GM12878 (cell line): ENCODE results near the gene SMIM31. TPM values are rescaled to one million over a fixed set of nuclear protein-coding genes. Genes with fewer than 3 reads are reported as not detected.

ENCODE experiments used
- ATAC-seq: fragments of 200-7000 bp; cut with Tn5 transposase; 3 replicates; pipeline ENCODE4 v1.9.1; 2020; ENCODE audit warnings: mild to moderate bottlenecking, moderate library complexity
- BruUV-seq: library from RNA; stranded (reverse); fragments of 400-500 nt; replicated peaks from 2 replicates; lab custom pipeline; 2021; lab: Mats Ljungman, UMichigan
- CTCF ChIA-PET: fragments of 300-600 bp; sonication (Branson Sonifier 250); formaldehyde crosslinking; extraction: SDS; loops from one replicate; lab custom pipeline; 2021; ENCODE audit warnings: inconsistent platforms; lab: Yijun Ruan, JAX
- POLR2A ChIA-PET: fragments of 350-600 bp; formaldehyde crosslinking; extraction: SDS; loops from one replicate; lab custom pipeline; 2021; ENCODE audit warnings: inconsistent platforms; lab: Charles Lee
- RAD21 ChIA-PET: fragments of 300-600 bp; sonication (Branson Sonifier 250); formaldehyde crosslinking; loops from one replicate; lab custom pipeline; 2023; ENCODE audit warnings: antibody characterized with exemption; ENCODE audit not compliant: unreplicated experiment; lab: Charles Lee
- SMC1A ChIA-PET: fragments of 300-600 bp; sonication (Branson Sonifier 250); formaldehyde crosslinking; loops from one replicate; lab custom pipeline; 2023; ENCODE audit not compliant: unreplicated experiment, uncharacterized antibody; lab: Charles Lee
- DNase-seq: peaks from one replicate; pipeline ENCODE4 v3.0.0-alpha.2; 2011; ENCODE audit warnings: low read depth, low spot score
- FAIRE-seq: peaks from 3 replicates; lab custom pipeline; 2011; peaks lifted over from hg19 to GRCh38; lab: Jason Lieb, UNC
- H2AFZ ChIP-seq: 2 replicates; pipeline ENCODE4 v1.6.0; 2011; ENCODE audit warnings: low read depth, low read length, control low read depth; ENCODE audit not compliant: control insufficient read depth
- H3K27ac ChIP-seq: 2 replicates; pipeline ENCODE4 v1.5.1; 2011; ENCODE audit warnings: control low read depth; ENCODE audit not compliant: control insufficient read depth, insufficient read depth
- H3K27me3 ChIP-seq, 2 experiments: replicated peaks in 1 of 2; 2 replicates each; pipeline versions ENCODE4 v1.6.0 to v1.6.1; 2011; ENCODE audit warnings: low read length in 1 of 2; ENCODE audit not compliant: control insufficient read depth in 2 of 2, insufficient read depth in 2 of 2
- H3K36me3 ChIP-seq, 2 experiments: 2 replicates each; pipeline ENCODE4 v1.5.1; 2011; ENCODE audit warnings: low read length in 1 of 2; ENCODE audit not compliant: control insufficient read depth in 2 of 2, insufficient read depth in 2 of 2
- H3K4me1 ChIP-seq: 2 replicates; pipeline ENCODE4 v1.6.1; 2011; ENCODE audit warnings: mild to moderate bottlenecking, low read length, moderate library complexity, mixed read lengths; ENCODE audit not compliant: control insufficient read depth, insufficient read depth
- H3K4me2 ChIP-seq: 2 replicates; pipeline ENCODE4 v1.6.0; 2011; ENCODE audit warnings: control low read depth; ENCODE audit not compliant: control insufficient read depth, insufficient read depth
- H3K4me3 ChIP-seq: fragments of 200-600 bp; sonication (generic); 2 replicates; pipeline ENCODE4 v1.5.1; 2016
- H3K79me2 ChIP-seq: 2 replicates; pipeline ENCODE4 v1.6.0; 2011; ENCODE audit warnings: low read length; ENCODE audit not compliant: control insufficient read depth, insufficient read depth
- H3K9ac ChIP-seq: 2 replicates; pipeline ENCODE4 v1.8.0; 2011; ENCODE audit warnings: low read length, control low read depth, mixed read lengths; ENCODE audit not compliant: control insufficient read depth, insufficient read depth
- H3K9me3 ChIP-seq: replicated peaks from 3 replicates; pipeline ENCODE4 v1.5.1; 2011; ENCODE audit warnings: mild to moderate bottlenecking, low read length; ENCODE audit not compliant: control insufficient read depth, insufficient read depth
- H4K20me1 ChIP-seq: 2 replicates; pipeline ENCODE4 v1.6.0; 2011; ENCODE audit not compliant: control insufficient read depth, insufficient read depth
- EZH2 ChIP-seq: IDR thresholded peaks from 2 replicates; pipeline ENCODE4 v1.6.1; 2012; ENCODE audit warnings: low read depth, mild to moderate bottlenecking, control low read depth, inconsistent platforms, low read length, borderline replicate concordance; ENCODE audit not compliant: control insufficient read depth
- MTA3 ChIP-seq: IDR thresholded peaks from 2 replicates; pipeline ENCODE4 v1.6.1; 2012; ENCODE audit warnings: low read length, inconsistent platforms, borderline replicate concordance
- RAD51 ChIP-seq: fragments of 450-650 bp; IDR thresholded peaks from 2 replicates; pipeline ENCODE4 v1.6.1; 2016; ENCODE audit warnings: moderate library complexity, mild to moderate bottlenecking, inconsistent platforms
- RB1 ChIP-seq: fragments of 450-650 bp; formaldehyde crosslinking; IDR thresholded peaks from 2 replicates; pipeline ENCODE4 v1.6.1; 2017; ENCODE audit warnings: mild to moderate bottlenecking, borderline replicate concordance
- RBBP5 ChIP-seq: fragments of 200-600 bp; sonication (generic); conservative IDR thresholded peaks from 2 replicates; pipeline ENCODE4 v1.6.1; 2016
- RUNX3 ChIP-seq: IDR thresholded peaks from 2 replicates; pipeline ENCODE4 v1.6.1; 2012; ENCODE audit warnings: low read length, inconsistent platforms
- SREBF1 ChIP-seq: IDR thresholded peaks from 2 replicates; pipeline ENCODE4 v1.6.1; 2012; ENCODE audit warnings: mild to moderate bottlenecking, low read length
- STAT1 ChIP-seq: fragments of 450-650 bp; conservative IDR thresholded peaks from 2 replicates; pipeline ENCODE4 v1.6.1; 2014; ENCODE audit warnings: antibody characterized with exemption, mild to moderate bottlenecking
- WGBS: methylation state at CpG from one replicate; pipeline ENCODE4 v1.1.6; 2016; ENCODE audit warnings: low lambda C conversion rate; ENCODE audit not compliant: insufficient replicate concordance, insufficient coverage; ENCODE audit errors: missing lambda C conversion rate; 5-methylcytosine and 5-hydroxymethylcytosine counted together
- in situ Hi-C: fragments of 300-500 bp; cut with MboI; formaldehyde crosslinking; loops from 9 replicates; pipeline ENCODE4 v1.14.3; 2018; ENCODE audit warnings: mixed read lengths
- intact Hi-C: fragments of 100-400 bp; cut with micrococcal nuclease; formaldehyde crosslinking; loops from one replicate; pipeline ENCODE4 v1.14.2; 2022; ENCODE audit not compliant: unreplicated experiment
- polyA plus RNA-seq, 11 experiments: library from polyadenylated mRNA; depleted of rRNA in 4 of 11; unstranded in 6 of 11; stranded (reverse) in 5 of 11; fragments of >200 nt; fragmentation: Nextera tagmentation in 4 of 11; fragmentation: Illumina TruSeq in 1 of 11; extraction: Ambion mirVana in 4 of 11; extraction: Trizol in 1 of 11; gene quantifications; 1 replicate in 1 of 11; 2 replicates in 10 of 11; pipeline versions ENCODE4 v1.2.1 to v1.2.3, GENCODE V29; 2011 to 2016; ENCODE audit warnings: inconsistent platforms in 2 of 11, missing spikeins in 2 of 11, low read depth in 1 of 11
- total RNA-seq, 4 experiments: library from RNA; depleted of rRNA in 3 of 4; stranded (reverse); fragments of >200 nt in 3 of 4; fragmentation: Illumina TruSeq in 1 of 4; extraction: Trizol in 1 of 4; gene quantifications; 2 replicates each; pipeline versions ENCODE4 v1.2.1 to v1.2.3, GENCODE V29; 2013 to 2021

The SMIM31 gene
- total and polyA plus RNA-seq, 10 of the 15 experiments (the other 5 are each of a cell fraction or from before 2014, with no cell fraction given): not detected

GRCh38 chr4:164803702-164804101 lies 49.8 kb downstream of the SMIM31 start:
- RAD21 ChIA-PET: no interaction called here
- ATAC-seq (no peak), FAIRE-seq (no peak), DNase-seq (no peak)
- Histone ChIP-seq H3K4me1 (no peaks in the 10 kb centered on the region), H4K20me1 (no peaks in the 10 kb centered on the region), H3K9ac (no peak overlapping the region), H3K27ac (no peak overlapping the region), H3K36me3 (no peaks in the 10 kb centered on the region), H3K4me3 (no peak overlapping the region), H3K9me3 (no peaks in the 10 kb centered on the region), H3K79me2 (no peaks in the 10 kb centered on the region), H3K4me2 (no peak overlapping the region), H3K27me3 (no peaks in the 10 kb centered on the region; a peak in 1 of 4 replicates), H2AFZ (no peak overlapping the region)
- SMC1A ChIA-PET: no interaction called here
- intact Hi-C loops (no loop called here), in situ Hi-C loops (no loop called here)
- 43% methylated on average over 6 of the region's 8 CpGs for WGBS
- no TSS peak for BruUV-seq
- CTCF ChIA-PET: no interaction called here
- TF ChIP-seq STAT1: no peak
- TF ChIP-seq RUNX3: no peak
- TF ChIP-seq EZH2: no peak
- no peak for TF ChIP-seq RB1
- no peak for TF ChIP-seq SREBF1
- TF ChIP-seq MTA3: no peak
- no peak for TF ChIP-seq RBBP5
- no peak for TF ChIP-seq RAD51
- POLR2A ChIA-PET: no interaction called here

GRCh38 chr4:164807611-164808010 lies 53.7 kb downstream of the SMIM31 start:
- RAD21 ChIA-PET: no interaction called here
- no peak for DNase-seq
- Histone ChIP-seq H4K20me1 (no peaks in the 10 kb centered on the region), H3K4me3 (no peak overlapping the region)
- TF ChIP-seq EZH2: no peak
- TF ChIP-seq, all 136 proteins: peak for 0
- no TSS peak for BruUV-seq
- ChIA-PET SMC1A (no interaction called here), POLR2A (no interaction called here), CTCF (no interaction called here)
- Histone ChIP-seq H3K9ac (no peak overlapping the region), H3K27me3 (no peaks in the 10 kb centered on the region; a peak in 1 of 4 replicates), H3K36me3 (no peaks in the 10 kb centered on the region), H3K9me3 (no peaks in the 10 kb centered on the region), H3K4me2 (no peak overlapping the region), H2AFZ (no peak overlapping the region), H3K27ac (no peak overlapping the region), H3K79me2 (no peaks in the 10 kb centered on the region), H3K4me1 (no peaks in the 10 kb centered on the region)
- WGBS: 55% methylated on average over 12 of the region's 12 CpGs
- no peak for ATAC-seq
- in situ Hi-C loops: no loop called here
- intact Hi-C loops: no loop called here
- no peak for FAIRE-seq
